GM04504 (cell line): ENCODE measurements around the gene GLDC.
"Not testable (repeated sequence)": the region's sequence is repeated elsewhere in the genome, so short reads cannot be mapped to it uniquely, and the experiment has no call there.

Experiments used
- DNase-seq: peaks from one replicate; pipeline ENCODE4 v3.0.0-alpha.2; 2012; ENCODE audit warnings: low read depth

The GLDC gene

GRCh38 chr9:6664204-6664680 lies 18.7 kb upstream of the GLDC start:
- no peak for DNase-seq

GRCh38 chr9:6660512-6660911 lies 15.0 kb upstream of the GLDC start:
- no peak for DNase-seq

GRCh38 chr9:6658628-6659353 lies 13.3 kb upstream of the GLDC start:
- no peak for DNase-seq

GRCh38 chr9:6656614-6657300 lies 11.2 kb upstream of the GLDC start:
- no peak for DNase-seq

- no peak for DNase-seq
These were observed 9.5 kb upstream of the GLDC start for GRCh38 chr9:6655036-6655435.

- no peak for DNase-seq
These were observed 736 bp upstream of the GLDC start for GRCh38 chr9:6646293-6646636.

- not testable (repeated sequence) for DNase-seq
These were observed 499 bp downstream of the GLDC start for GRCh38 chr9:6645105-6645354.

GRCh38 chr9:6644346-6645104 lies 1.0 kb downstream of the GLDC start:
- no peak for DNase-seq

- no peak for DNase-seq
These were observed 3.6 kb downstream of the GLDC start for GRCh38 chr9:6641961-6642360.

- DNase-seq: no peak
These were observed 4.0 kb downstream of the GLDC start for GRCh38 chr9:6641561-6641960.

GRCh38 chr9:6641056-6641455 lies 4.5 kb downstream of the GLDC start:
- DNase-seq: no peak

- DNase-seq: no peak
These were observed 5.1 kb downstream of the GLDC start for GRCh38 chr9:6640268-6641051.

GRCh38 chr9:6639622-6640021 lies 5.9 kb downstream of the GLDC start:
- DNase-seq: no peak

GRCh38 chr9:6634444-6634843 lies 11.1 kb downstream of the GLDC start:
- DNase-seq: no peak

GRCh38 chr9:6633378-6633777 lies 12.2 kb downstream of the GLDC start:
- no peak for DNase-seq

- no peak for DNase-seq
These were observed 12.9 kb downstream of the GLDC start for GRCh38 chr9:6632516-6633183.

GRCh38 chr9:6631207-6631512 lies 14.4 kb downstream of the GLDC start:
- DNase-seq: no peak

- DNase-seq: no peak
These were observed 14.9 kb downstream of the GLDC start for GRCh38 chr9:6630502-6631206.

- no peak for DNase-seq
These were observed 16.8 kb downstream of the GLDC start for GRCh38 chr9:6628704-6629103.

GRCh38 chr9:6625363-6625762 lies 20.2 kb downstream of the GLDC start:
- DNase-seq: no peak

GRCh38 chr9:6622784-6623183 lies 22.7 kb downstream of the GLDC start:
- DNase-seq: not testable (repeated sequence)

- no peak for DNase-seq
These were observed 24.7 kb downstream of the GLDC start for GRCh38 chr9:6620796-6621195.
